MM.1S (cell line): ENCODE data around the gene OR8B8.
"Not testable (repeated sequence)": the region's sequence is repeated elsewhere in the genome, so short reads cannot be mapped to it uniquely, and the experiment has no call there.

ENCODE experiments used
- DNase-seq: peaks from one replicate; pipeline ENCODE4 v3.0.0-alpha.2; 2015
- H2AFZ ChIP-seq: fragments of 300-600 bp; sonication (generic); 2 replicates; pipeline ENCODE4 v1.6.0; 2016; ENCODE audit warnings: antibody characterized with exemption, low read length
- H3F3A ChIP-seq: fragments of 300-600 bp; sonication (generic); 2 replicates; pipeline ENCODE4 v1.6.1; 2016; ENCODE audit warnings: mild to moderate bottlenecking, antibody characterized with exemption, low read length, moderate library complexity, mixed read lengths; ENCODE audit not compliant: insufficient read depth
- H3K27ac ChIP-seq: fragments of 300-600 bp; sonication (generic); 2 replicates; pipeline ENCODE4 v1.5.1; 2016; ENCODE audit warnings: mild to moderate bottlenecking, low read length
- H3K27me3 ChIP-seq: fragments of 300-600 bp; sonication (generic); replicated peaks from 2 replicates; pipeline ENCODE4 v1.6.0; 2016; ENCODE audit warnings: low read length; ENCODE audit not compliant: insufficient read depth
- H3K36me3 ChIP-seq: fragments of 300-600 bp; sonication (generic); replicated peaks from 2 replicates; pipeline ENCODE4 v1.6.1; 2016; ENCODE audit warnings: mild to moderate bottlenecking, low read length, mixed read lengths; ENCODE audit not compliant: insufficient read depth
- H3K4me1 ChIP-seq: fragments of 300-600 bp; sonication (generic); 2 replicates; pipeline ENCODE4 v1.6.1; 2016; ENCODE audit warnings: low read length, mixed read lengths
- H3K4me2 ChIP-seq: fragments of 300-600 bp; sonication (generic); 2 replicates; pipeline ENCODE4 v1.6.0; 2016; ENCODE audit warnings: low read depth, low read length
- H3K4me3 ChIP-seq: fragments of 300-600 bp; sonication (generic); 2 replicates; pipeline ENCODE4 v1.5.1; 2016; ENCODE audit warnings: low read length, mixed read lengths
- H3K79me2 ChIP-seq: fragments of 300-600 bp; sonication (generic); 2 replicates; pipeline ENCODE4 v1.6.1; 2016; ENCODE audit warnings: mixed run types, low read length, mixed read lengths
- H3K9ac ChIP-seq: fragments of 300-600 bp; sonication (generic); 2 replicates; pipeline ENCODE4 v1.6.1; 2016; ENCODE audit warnings: low read length, mixed read lengths
- H3K9me2 ChIP-seq: fragments of 300-600 bp; sonication (generic); replicated peaks from 2 replicates; pipeline ENCODE4 v1.6.1; 2016; ENCODE audit warnings: mild to moderate bottlenecking, low read length, mixed read lengths; ENCODE audit not compliant: insufficient read depth
- H3K9me3 ChIP-seq: fragments of 300-600 bp; sonication (generic); replicated peaks from 2 replicates; pipeline ENCODE4 v1.6.1; 2016; ENCODE audit warnings: mild to moderate bottlenecking, low read length, mixed read lengths; ENCODE audit not compliant: insufficient read depth
- H4K20me1 ChIP-seq: fragments of 300-600 bp; sonication (generic); 2 replicates; pipeline ENCODE4 v1.6.1; 2016; ENCODE audit warnings: mild to moderate bottlenecking, low read length, moderate library complexity, mixed read lengths; ENCODE audit not compliant: insufficient read depth
- EZH2 ChIP-seq: fragments of 300-600 bp; sonication (generic); optimal IDR thresholded peaks from 2 replicates; pipeline ENCODE3; 2017; ENCODE audit warnings: low read depth, mild to moderate bottlenecking, antibody characterized with exemption, low read length, mixed read lengths
- EZH2phosphoT487 ChIP-seq: fragments of 300-600 bp; sonication (generic); IDR thresholded peaks from 2 replicates; pipeline ENCODE4 v1.6.1; 2018; ENCODE audit warnings: antibody characterized with exemption, low read length
- TF ChIP-seq, protein P1 (sequence below): fragments of 300-600 bp; sonication (generic); IDR thresholded peaks from 2 replicates; pipeline ENCODE4 v1.5.1; 2016; ENCODE audit warnings: antibody characterized with exemption, low read length, mixed read lengths

Gene OR8B8

DNA sequence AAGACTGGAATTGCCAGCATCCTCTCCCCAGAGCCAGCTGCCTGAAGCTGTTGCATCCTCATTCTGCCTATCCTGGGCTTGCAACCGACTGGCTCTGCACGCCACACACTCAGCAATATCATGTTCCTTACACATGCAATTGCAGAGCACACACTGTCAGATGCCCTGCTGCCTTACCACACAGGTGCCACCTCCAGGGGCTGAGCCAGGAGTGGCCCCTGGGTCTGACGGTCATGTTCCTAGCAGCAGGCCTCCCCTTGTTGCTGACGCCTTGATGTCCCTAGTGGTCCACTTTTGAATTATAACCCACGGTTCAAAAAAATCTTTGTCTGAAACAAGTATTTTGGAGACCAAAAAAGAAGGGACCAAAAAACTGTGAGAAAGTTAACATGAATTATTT lies 18.5 kb upstream of the OR8B8 start:
- no peaks in the 10 kb centered on the region for H4K20me1 ChIP-seq
- no peak overlapping the region for H3K27ac ChIP-seq
- no peaks in the 10 kb centered on the region for H3K9me2 ChIP-seq
- H3K9ac ChIP-seq = no peak overlapping the region
- H3K27me3 ChIP-seq = no peaks in the 10 kb centered on the region
- no peaks in the 10 kb centered on the region for H3K79me2 ChIP-seq
- no peaks in the 10 kb centered on the region for H3K9me3 ChIP-seq
- DNase-seq = no peak
- TF ChIP-seq, protein P1, sequence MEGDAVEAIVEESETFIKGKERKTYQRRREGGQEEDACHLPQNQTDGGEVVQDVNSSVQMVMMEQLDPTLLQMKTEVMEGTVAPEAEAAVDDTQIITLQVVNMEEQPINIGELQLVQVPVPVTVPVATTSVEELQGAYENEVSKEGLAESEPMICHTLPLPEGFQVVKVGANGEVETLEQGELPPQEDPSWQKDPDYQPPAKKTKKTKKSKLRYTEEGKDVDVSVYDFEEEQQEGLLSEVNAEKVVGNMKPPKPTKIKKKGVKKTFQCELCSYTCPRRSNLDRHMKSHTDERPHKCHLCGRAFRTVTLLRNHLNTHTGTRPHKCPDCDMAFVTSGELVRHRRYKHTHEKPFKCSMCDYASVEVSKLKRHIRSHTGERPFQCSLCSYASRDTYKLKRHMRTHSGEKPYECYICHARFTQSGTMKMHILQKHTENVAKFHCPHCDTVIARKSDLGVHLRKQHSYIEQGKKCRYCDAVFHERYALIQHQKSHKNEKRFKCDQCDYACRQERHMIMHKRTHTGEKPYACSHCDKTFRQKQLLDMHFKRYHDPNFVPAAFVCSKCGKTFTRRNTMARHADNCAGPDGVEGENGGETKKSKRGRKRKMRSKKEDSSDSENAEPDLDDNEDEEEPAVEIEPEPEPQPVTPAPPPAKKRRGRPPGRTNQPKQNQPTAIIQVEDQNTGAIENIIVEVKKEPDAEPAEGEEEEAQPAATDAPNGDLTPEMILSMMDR = no peak
- TF ChIP-seq EZH2phosphoT487 = no peak
- no peak for TF ChIP-seq EZH2
- no peaks in the 10 kb centered on the region for H3F3A ChIP-seq
- no peaks in the 10 kb centered on the region for H3K36me3 ChIP-seq
- no peak overlapping the region for H3K4me2 ChIP-seq
- H3K4me3 ChIP-seq = no peak overlapping the region
- H2AFZ ChIP-seq = no peak overlapping the region
- no peaks in the 10 kb centered on the region for H3K4me1 ChIP-seq

DNA sequence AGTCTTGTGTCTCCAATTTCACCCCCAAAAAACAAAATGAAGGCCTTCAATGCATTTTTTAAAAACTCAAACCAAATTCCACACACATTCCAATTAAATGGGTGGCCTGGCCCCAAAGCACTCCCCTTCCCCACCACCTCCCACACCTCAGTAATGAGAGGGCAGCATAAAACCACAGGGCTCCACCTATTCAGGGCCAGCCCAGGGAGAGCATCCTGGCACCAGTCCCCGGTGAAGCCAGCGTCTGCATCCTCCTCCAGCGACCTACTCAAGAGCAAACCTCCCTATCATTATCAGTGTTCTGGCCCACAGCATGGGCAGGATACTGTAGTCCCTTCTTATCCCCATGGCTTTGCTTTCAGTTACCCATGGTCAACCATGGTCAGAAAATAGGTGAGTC lies 17.8 kb upstream of the OR8B8 start:
- Histone ChIP-seq H3K36me3 (no peaks in the 10 kb centered on the region), H4K20me1 (no peaks in the 10 kb centered on the region), H3F3A (no peaks in the 10 kb centered on the region), H3K27ac (no peak overlapping the region), H3K4me2 (no peak overlapping the region), H3K9ac (no peak overlapping the region), H3K9me2 (no peaks in the 10 kb centered on the region), H3K4me3 (no peak overlapping the region), H3K4me1 (no peaks in the 10 kb centered on the region), H3K9me3 (no peaks in the 10 kb centered on the region), H3K79me2 (no peaks in the 10 kb centered on the region), H2AFZ (no peak overlapping the region), H3K27me3 (no peaks in the 10 kb centered on the region)
- DNase-seq = no peak
- TF ChIP-seq, protein P1 = no peak
- no peak for TF ChIP-seq EZH2
- TF ChIP-seq EZH2phosphoT487 = no peak

GRCh38 chr11:124460459-124460858 lies 15.0 kb upstream of the OR8B8 start:
- Histone ChIP-seq H4K20me1 (no peaks in the 10 kb centered on the region), H3K27ac (no peak overlapping the region), H3K36me3 (no peaks in the 10 kb centered on the region), H3K4me3 (no peak overlapping the region), H3K9me3 (no peaks in the 10 kb centered on the region), H3K9ac (no peak overlapping the region), H3K4me2 (no peak overlapping the region), H3F3A (no peaks in the 10 kb centered on the region), H3K79me2 (no peaks in the 10 kb centered on the region), H3K9me2 (no peaks in the 10 kb centered on the region), H2AFZ (no peak overlapping the region), H3K27me3 (no peaks in the 10 kb centered on the region), H3K4me1 (no peaks in the 10 kb centered on the region)
- TF ChIP-seq EZH2 = no peak
- TF ChIP-seq, protein P1 = no peak
- TF ChIP-seq EZH2phosphoT487 = no peak
- DNase-seq = no peak

GRCh38 chr11:124459379-124459778 lies 13.9 kb upstream of the OR8B8 start:
- not testable (repeated sequence) for H3K27ac ChIP-seq, DNase-seq, H3K79me2 ChIP-seq, H3K4me1 ChIP-seq, H3F3A ChIP-seq, H2AFZ ChIP-seq, H3K9me2 ChIP-seq, H3K4me3 ChIP-seq, H3K9me3 ChIP-seq, H3K27me3 ChIP-seq, H3K36me3 ChIP-seq, H3K4me2 ChIP-seq, H4K20me1 ChIP-seq, H3K9ac ChIP-seq
